GM21515 (cell line): Measurements from ENCODE around the gene CXXC4.

Source experiments
- ATAC-seq: cut with Tn5 transposase; IDR thresholded peaks from one replicate; pipeline ENCODE4 v1.9.1; 2021; ENCODE audit not compliant: unreplicated experiment

CXXC4 gene

GRCh38 chr4:104494822-104495559, at the start of gene CXXC4:
CXXC4 (minus strand) TSS chr4:104494894; CDS start chr4:104491802, 3,092 bp downstream.
- peak; percentile 23 for ATAC-seq

- no peak for ATAC-seq
Observed at GRCh38 chr4:104533156-104533555, 38.5 kb upstream of the CXXC4 start.

- no peak for ATAC-seq
Observed at GRCh38 chr4:104532677-104533076, 38.0 kb upstream of the CXXC4 start.

- no peak for ATAC-seq
Observed at GRCh38 chr4:104531390-104531789, 36.7 kb upstream of the CXXC4 start.

GRCh38 chr4:104530426-104530825, 35.7 kb upstream of the CXXC4 start:
- ATAC-seq, result no peak

- ATAC-seq, result no peak
Observed at GRCh38 chr4:104524591-104524990, 29.9 kb upstream of the CXXC4 start.

GRCh38 chr4:104524026-104524425, 29.3 kb upstream of the CXXC4 start:
- no peak for ATAC-seq

- ATAC-seq, result peak; percentile 96
Observed at GRCh38 chr4:104519588-104519987, 24.9 kb upstream of the CXXC4 start.

GRCh38 chr4:104516884-104517283, 22.2 kb upstream of the CXXC4 start:
- ATAC-seq, result no peak

GRCh38 chr4:104508224-104508623, 13.5 kb upstream of the CXXC4 start:
- no peak for ATAC-seq

GRCh38 chr4:104507112-104507511, 12.4 kb upstream of the CXXC4 start:
- ATAC-seq, result no peak

GRCh38 chr4:104504536-104504935, 9.8 kb upstream of the CXXC4 start:
- ATAC-seq, result no peak

GRCh38 chr4:104502471-104502870, 7.8 kb upstream of the CXXC4 start:
- no peak for ATAC-seq

GRCh38 chr4:104501290-104501689, 6.6 kb upstream of the CXXC4 start:
- ATAC-seq, result no peak

- ATAC-seq, result no peak
Observed at GRCh38 chr4:104500442-104500841, 5.7 kb upstream of the CXXC4 start.

- no peak for ATAC-seq
Observed at GRCh38 chr4:104494185-104494584, 509 bp downstream of the CXXC4 start.

- ATAC-seq, result no peak
Observed at GRCh38 chr4:104493081-104493831, 1.4 kb downstream of the CXXC4 start.

GRCh38 chr4:104492183-104492771, 2.4 kb downstream of the CXXC4 start:
- ATAC-seq, result peak; percentile 33

GRCh38 chr4:104491481-104492182, 3.1 kb downstream of the CXXC4 start:
- peak; percentile 32 for ATAC-seq

- peak; percentile 30 for ATAC-seq
Observed at GRCh38 chr4:104490770-104491480, 3.8 kb downstream of the CXXC4 start.
